PC-9 (cell line): ENCODE data around the gene MDM4.

ENCODE experiments used
- CTCF ChIP-seq: fragments of 200-600 bp; sonication (generic); conservative IDR thresholded peaks from 2 replicates; pipeline ENCODE4 v1.6.1; 2017; ENCODE audit warnings: mixed run types, antibody characterized with exemption, mild to moderate bottlenecking, moderate library complexity
- EZH2 ChIP-seq: fragments of 200-600 bp; sonication (generic); IDR thresholded peaks from 2 replicates; pipeline ENCODE4 v1.8.0; 2017; ENCODE audit warnings: antibody characterized with exemption, low read depth

GRCh38 chr1:204581759-204582158 lies 65.6 kb downstream of the MDM4 start:
- no peak for TF ChIP-seq CTCF
- TF ChIP-seq EZH2 = no peak
